ENCODE measurements around the gene SHOC2. TPM values are rescaled to one million over a fixed set of nuclear protein-coding genes. Genes with fewer than 3 reads are reported as not detected.

The SHOC2 gene
- total and polyA plus RNA-seq, 2 donors (not counting 1 experiment from before 2014, with no cell fraction given) = 45.3 to 83.6 TPM

- Histone ChIP-seq H3K4me2 (ENCODE audit: extremely low read depth, insufficient read depth, low read length) (no peak overlapping the region), H3K9me3 (ENCODE audit: control insufficient read depth, insufficient read depth, low read depth, low read length) (no peaks in the 10 kb centered on the region), H2AFZ (ENCODE audit: low read length) (no peak overlapping the region), H3K4me3 (replicated peaks in 1 of 4; ENCODE audit: control extremely low read depth in 1 of 4, insufficient read depth in 1 of 4, low read depth in 3 of 4, low read length in 4 of 4) (no peak overlapping the region), H3K9ac (ENCODE audit: insufficient read depth, low read length) (no peak overlapping the region), H3K4me1 (ENCODE audit: control insufficient read depth, extremely low read depth, insufficient read depth, low read length) (no peaks in the 10 kb centered on the region), H3K27me3 (ENCODE audit: control insufficient read depth, insufficient read depth, low read length) (no peaks in the 10 kb centered on the region), H4K20me1 (ENCODE audit: control insufficient read depth, extremely low read depth, insufficient read depth, low read length) (no peaks in the 10 kb centered on the region), H3K36me3 (ENCODE audit: control insufficient read depth, insufficient read depth, low read length) (no peaks in the 10 kb centered on the region), H3K27ac (ENCODE audit: insufficient read depth, low read length) (no peak overlapping the region), H3K79me2 (ENCODE audit: control insufficient read depth, insufficient read depth, low read length) (no peaks in the 10 kb centered on the region)
- no peak for TF ChIP-seq EZH2 (IDR thresholded peaks at IDR 0.05; ENCODE audit: low read length, missing control alignments)
- TF ChIP-seq CTCF (conservative IDR thresholded peaks at IDR 0.05 in 1 of 2, IDR thresholded peaks at IDR 0.05 in 1 of 2; ENCODE audit: low read depth in 1 of 2, low read length in 2 of 2) = no peak
- DNase-seq (ENCODE audit: low read depth in 2 of 2) = peak in 1 of 2 donors; percentile 42
These were observed 98.6 kb downstream of the SHOC2 start for GRCh38 chr10:111018021-111018420.

- no peaks in the 10 kb centered on the region for H4K20me1 ChIP-seq (ENCODE audit: control insufficient read depth, extremely low read depth, insufficient read depth, low read length)
- H3K9me3 ChIP-seq (ENCODE audit: control insufficient read depth, insufficient read depth, low read depth, low read length) = no peaks in the 10 kb centered on the region
- no peaks in the 10 kb centered on the region for H3K27me3 ChIP-seq (ENCODE audit: control insufficient read depth, insufficient read depth, low read length)
- H3K36me3 ChIP-seq (ENCODE audit: control insufficient read depth, insufficient read depth, low read length) = no peaks in the 10 kb centered on the region
- no peak overlapping the region for H3K27ac ChIP-seq (ENCODE audit: insufficient read depth, low read length)
- no peaks in the 10 kb centered on the region for H3K79me2 ChIP-seq (ENCODE audit: control insufficient read depth, insufficient read depth, low read length)
- no peak overlapping the region for H3K4me3 ChIP-seq (replicated peaks in 1 of 4; ENCODE audit: control extremely low read depth in 1 of 4, insufficient read depth in 1 of 4, low read depth in 3 of 4, low read length in 4 of 4)
- H2AFZ ChIP-seq (ENCODE audit: low read length) = no peak overlapping the region
- no peak for DNase-seq (ENCODE audit: low read depth in 2 of 2)
- H3K9ac ChIP-seq (ENCODE audit: insufficient read depth, low read length) = no peak overlapping the region
- H3K4me1 ChIP-seq (ENCODE audit: control insufficient read depth, extremely low read depth, insufficient read depth, low read length) = no peaks in the 10 kb centered on the region
- TF ChIP-seq EZH2 (IDR thresholded peaks at IDR 0.05; ENCODE audit: low read length, missing control alignments) = no peak
- no peak for TF ChIP-seq CTCF (conservative IDR thresholded peaks at IDR 0.05 in 1 of 2, IDR thresholded peaks at IDR 0.05 in 1 of 2; ENCODE audit: low read depth in 1 of 2, low read length in 2 of 2)
- no peak overlapping the region for H3K4me2 ChIP-seq (ENCODE audit: extremely low read depth, insufficient read depth, low read length)
These were observed 103.7 kb downstream of the SHOC2 start for GRCh38 chr10:111023060-111023459.

- no peaks in the 10 kb centered on the region for H3K79me2 ChIP-seq (ENCODE audit: control insufficient read depth, insufficient read depth, low read length)
- H3K4me3 ChIP-seq (replicated peaks in 1 of 4; ENCODE audit: control extremely low read depth in 1 of 4, insufficient read depth in 1 of 4, low read depth in 3 of 4, low read length in 4 of 4) = no peak overlapping the region
- H3K9me3 ChIP-seq (ENCODE audit: control insufficient read depth, insufficient read depth, low read depth, low read length) = no peaks in the 10 kb centered on the region
- H3K9ac ChIP-seq (ENCODE audit: insufficient read depth, low read length) = no peak overlapping the region
- no peak for DNase-seq (ENCODE audit: low read depth in 2 of 2)
- H3K4me2 ChIP-seq (ENCODE audit: extremely low read depth, insufficient read depth, low read length) = no peak overlapping the region
- no peak overlapping the region for H3K27ac ChIP-seq (ENCODE audit: insufficient read depth, low read length)
- no peaks in the 10 kb centered on the region for H4K20me1 ChIP-seq (ENCODE audit: control insufficient read depth, extremely low read depth, insufficient read depth, low read length)
- H3K4me1 ChIP-seq (ENCODE audit: control insufficient read depth, extremely low read depth, insufficient read depth, low read length) = no peaks in the 10 kb centered on the region
- no peak for TF ChIP-seq EZH2 (IDR thresholded peaks at IDR 0.05; ENCODE audit: low read length, missing control alignments)
- no peak for TF ChIP-seq CTCF (conservative IDR thresholded peaks at IDR 0.05 in 1 of 2, IDR thresholded peaks at IDR 0.05 in 1 of 2; ENCODE audit: low read depth in 1 of 2, low read length in 2 of 2)
- H3K27me3 ChIP-seq (ENCODE audit: control insufficient read depth, insufficient read depth, low read length) = no peaks in the 10 kb centered on the region
- no peak overlapping the region for H2AFZ ChIP-seq (ENCODE audit: low read length)
- H3K36me3 ChIP-seq (ENCODE audit: control insufficient read depth, insufficient read depth, low read length) = peaks cover 2% of the 10 kb centered on the region
These were observed 110.8 kb downstream of the SHOC2 start for GRCh38 chr10:111030042-111030750.
